ENCODE results near the gene PRSS35. TPM values are rescaled to one million over a fixed set of nuclear protein-coding genes. Genes with fewer than 3 reads are reported as not detected.

PRSS35 gene
- total RNA-seq, 2 donors from 2014 or later = 0.85 to 10.0 TPM

GRCh38 chr6:83470001-83470400, 42.3 kb upstream of the PRSS35 start:
- Histone ChIP-seq H3K4me3 (no peak overlapping the region), H3K36me3 (no peaks in the 10 kb centered on the region), H3K4me1 (no peaks in the 10 kb centered on the region), H3K9me3 (no peaks in the 10 kb centered on the region), H3K27me3 (no peaks in the 10 kb centered on the region), H3K27ac (no peak overlapping the region)
- no peak for DNase-seq (ENCODE audit: low spot score)
- TF ChIP-seq, protein P1, sequence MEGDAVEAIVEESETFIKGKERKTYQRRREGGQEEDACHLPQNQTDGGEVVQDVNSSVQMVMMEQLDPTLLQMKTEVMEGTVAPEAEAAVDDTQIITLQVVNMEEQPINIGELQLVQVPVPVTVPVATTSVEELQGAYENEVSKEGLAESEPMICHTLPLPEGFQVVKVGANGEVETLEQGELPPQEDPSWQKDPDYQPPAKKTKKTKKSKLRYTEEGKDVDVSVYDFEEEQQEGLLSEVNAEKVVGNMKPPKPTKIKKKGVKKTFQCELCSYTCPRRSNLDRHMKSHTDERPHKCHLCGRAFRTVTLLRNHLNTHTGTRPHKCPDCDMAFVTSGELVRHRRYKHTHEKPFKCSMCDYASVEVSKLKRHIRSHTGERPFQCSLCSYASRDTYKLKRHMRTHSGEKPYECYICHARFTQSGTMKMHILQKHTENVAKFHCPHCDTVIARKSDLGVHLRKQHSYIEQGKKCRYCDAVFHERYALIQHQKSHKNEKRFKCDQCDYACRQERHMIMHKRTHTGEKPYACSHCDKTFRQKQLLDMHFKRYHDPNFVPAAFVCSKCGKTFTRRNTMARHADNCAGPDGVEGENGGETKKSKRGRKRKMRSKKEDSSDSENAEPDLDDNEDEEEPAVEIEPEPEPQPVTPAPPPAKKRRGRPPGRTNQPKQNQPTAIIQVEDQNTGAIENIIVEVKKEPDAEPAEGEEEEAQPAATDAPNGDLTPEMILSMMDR (IDR thresholded peaks at IDR 0.05) = no peak

- Histone ChIP-seq H3K36me3 (no peaks in the 10 kb centered on the region), H3K27ac (no peak overlapping the region), H3K4me3 (no peak overlapping the region), H3K4me1 (no peaks in the 10 kb centered on the region), H3K9me3 (no peaks in the 10 kb centered on the region), H3K27me3 (no peaks in the 10 kb centered on the region)
- TF ChIP-seq, protein P1 (IDR thresholded peaks at IDR 0.05) = no peak
- DNase-seq (ENCODE audit: low spot score) = no peak
Measured at GRCh38 chr6:83470587-83470986, 41.7 kb upstream of the PRSS35 start.

DNA sequence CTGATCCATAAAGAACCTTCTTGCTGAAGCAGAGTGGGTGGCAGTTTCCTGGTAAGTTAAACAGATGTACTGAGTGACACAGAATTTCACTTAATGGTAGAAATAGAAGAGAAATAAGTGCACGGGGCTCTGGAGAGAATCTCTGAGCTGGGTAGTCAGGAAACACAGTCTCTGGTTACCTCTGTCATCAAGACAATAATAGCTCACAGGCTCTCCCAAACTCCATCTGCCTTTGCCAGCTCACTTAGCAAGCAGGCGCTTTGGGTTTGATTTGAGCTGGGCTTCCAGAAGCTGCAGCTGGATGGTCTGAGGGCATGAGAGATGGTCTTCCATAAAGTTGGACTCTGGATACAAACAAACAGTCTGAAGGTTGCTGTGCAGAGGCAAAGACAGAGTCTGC, 39.6 kb upstream of the PRSS35 start:
- H3K27ac ChIP-seq = no peak overlapping the region
- TF ChIP-seq, protein P1 (IDR thresholded peaks at IDR 0.05) = no peak
- H3K36me3 ChIP-seq = no peaks in the 10 kb centered on the region
- no peak for DNase-seq (ENCODE audit: low spot score)
- no peak overlapping the region for H3K4me3 ChIP-seq
- no peaks in the 10 kb centered on the region for H3K4me1 ChIP-seq
- no peaks in the 10 kb centered on the region for H3K9me3 ChIP-seq
- H3K27me3 ChIP-seq = no peaks in the 10 kb centered on the region

- no peaks in the 10 kb centered on the region for H3K36me3 ChIP-seq
- H3K27ac ChIP-seq = no peak overlapping the region
- no peak overlapping the region for H3K4me3 ChIP-seq
- DNase-seq (ENCODE audit: low spot score) = no peak
- H3K27me3 ChIP-seq = no peaks in the 10 kb centered on the region
- no peaks in the 10 kb centered on the region for H3K9me3 ChIP-seq
- H3K4me1 ChIP-seq = no peaks in the 10 kb centered on the region
- TF ChIP-seq, protein P1 (IDR thresholded peaks at IDR 0.05) = no peak
Measured at GRCh38 chr6:83474309-83474708, 38.0 kb upstream of the PRSS35 start.

- no peaks in the 10 kb centered on the region for H3K36me3 ChIP-seq
- H3K27me3 ChIP-seq = no peaks in the 10 kb centered on the region
- no peak overlapping the region for H3K27ac ChIP-seq
- TF ChIP-seq, protein P1 (IDR thresholded peaks at IDR 0.05) = no peak
- no peaks in the 10 kb centered on the region for H3K9me3 ChIP-seq
- DNase-seq (ENCODE audit: low spot score) = no peak
- no peaks in the 10 kb centered on the region for H3K4me1 ChIP-seq
- no peak overlapping the region for H3K4me3 ChIP-seq
Measured at GRCh38 chr6:83476971-83477370, 35.4 kb upstream of the PRSS35 start.

- Histone ChIP-seq H3K4me3 (no peak overlapping the region), H3K27me3 (no peaks in the 10 kb centered on the region), H3K9me3 (no peaks in the 10 kb centered on the region), H3K4me1 (no peaks in the 10 kb centered on the region), H3K27ac (no peak overlapping the region), H3K36me3 (no peaks in the 10 kb centered on the region)
- DNase-seq (ENCODE audit: low spot score) = no peak
- TF ChIP-seq, protein P1 (IDR thresholded peaks at IDR 0.05) = no peak
Measured at GRCh38 chr6:83479389-83479788, 32.9 kb upstream of the PRSS35 start.

Data from right atrium auricular region (tissue), 2 donors.